Stimulated activated CD8-positive, alpha-beta memory T cell treated with anti-CD3 and anti-CD28 coated beads, Interleukin-15, amount 100 ng/mL, for 4 hours (primary cell): ENCODE measurements around the gene ARRDC5.
"Not testable (repeated sequence)": the region's sequence is repeated elsewhere in the genome, so short reads cannot be mapped to it uniquely, and the experiment has no call there.

Experiments
- DNase-seq, 2 donors: peaks; one replicate each; pipeline ENCODE4 v3.0.0-alpha.2; 2020; ENCODE audit warnings: low read depth in 2 of 2

ARRDC5 gene

GRCh38 chr19:4910594-4911281 is 8.0 kb upstream of the ARRDC5 start:
- no peak for DNase-seq

GRCh38 chr19:4909897-4910593 is 7.3 kb upstream of the ARRDC5 start:
- DNase-seq: peak; percentile 82 to 85

GRCh38 chr19:4909156-4909896 is 6.6 kb upstream of the ARRDC5 start, which contains the start of gene UHRF1:
UHRF1 (plus strand) TSS chr19:4909501; CDS start chr19:4910886, 1,385 bp downstream.
- peak in 1 of 2 donors; percentile 1 for DNase-seq

GRCh38 chr19:4908781-4909155 is 6.1 kb upstream of the ARRDC5 start:
- DNase-seq: no peak

GRCh38 chr19:4908360-4908759 is 5.7 kb upstream of the ARRDC5 start:
- DNase-seq: no peak

GRCh38 chr19:4906963-4907362 is 4.3 kb upstream of the ARRDC5 start:
- DNase-seq: no peak

GRCh38 chr19:4904481-4904880 is 1.8 kb upstream of the ARRDC5 start:
- DNase-seq: no peak

GRCh38 chr19:4900879-4901278 is 1.8 kb downstream of the ARRDC5 start:
- DNase-seq: not testable (repeated sequence)

GRCh38 chr19:4897146-4897545 is 5.5 kb downstream of the ARRDC5 start:
- DNase-seq: no peak

GRCh38 chr19:4896372-4896771 is 6.3 kb downstream of the ARRDC5 start:
- DNase-seq: no peak

- DNase-seq: not testable (repeated sequence)
Measured at GRCh38 chr19:4892962-4893361, 9.7 kb downstream of the ARRDC5 start.

- DNase-seq: no peak
Measured at GRCh38 chr19:4891066-4891465, 11.6 kb downstream of the ARRDC5 start.

GRCh38 chr19:4889034-4889815 is 13.5 kb downstream of the ARRDC5 start:
- DNase-seq: no peak

- DNase-seq: not testable (repeated sequence)
Measured at GRCh38 chr19:4887803-4888202, 14.9 kb downstream of the ARRDC5 start.

- DNase-seq: not testable (repeated sequence)
Measured at GRCh38 chr19:4884993-4885392, 17.7 kb downstream of the ARRDC5 start.

GRCh38 chr19:4882874-4883273 is 19.8 kb downstream of the ARRDC5 start:
- not testable (repeated sequence) for DNase-seq

GRCh38 chr19:4879041-4879440 is 23.7 kb downstream of the ARRDC5 start:
- DNase-seq: no peak

- DNase-seq: no peak
Measured at GRCh38 chr19:4878491-4878968, 24.2 kb downstream of the ARRDC5 start.

- no peak for DNase-seq
Measured at GRCh38 chr19:4877753-4878490, 24.8 kb downstream of the ARRDC5 start.

- DNase-seq: no peak
Measured at GRCh38 chr19:4873930-4874329, 28.8 kb downstream of the ARRDC5 start.

- DNase-seq: no peak
Measured at GRCh38 chr19:4871711-4872110, 31.0 kb downstream of the ARRDC5 start.
